GM12892 (cell line): ENCODE results near the gene CLDN4.

Experiments
- POLR2A ChIP-seq: IDR thresholded peaks from 2 replicates; pipeline ENCODE4 v1.6.1; 2011; ENCODE audit warnings: low read depth, low read length, control low read depth
- POLR2AphosphoS5 ChIP-seq: IDR thresholded peaks from 2 replicates; pipeline ENCODE4 v1.6.1; 2011; ENCODE audit warnings: low read depth, low read length, control low read depth

DNA sequence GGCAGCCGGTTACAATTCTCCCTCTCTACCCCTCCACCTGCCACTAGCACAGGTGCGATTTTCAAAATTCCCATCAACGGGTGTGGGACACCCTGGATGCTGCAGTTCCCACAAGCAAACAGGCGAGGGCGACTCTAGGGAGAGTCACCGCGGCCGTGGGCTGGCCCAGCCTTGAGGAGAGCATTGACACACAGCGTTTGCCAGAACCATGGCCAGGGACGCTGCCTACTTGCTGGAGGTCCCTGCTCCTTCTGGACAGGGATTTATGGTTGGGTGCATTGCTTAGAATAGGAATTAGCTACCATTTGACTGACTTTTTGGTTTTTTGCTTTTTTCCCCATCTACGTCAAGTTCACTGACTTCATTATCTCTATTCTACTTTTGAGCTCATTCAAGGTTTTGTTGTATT is 19.0 kb upstream of the CLDN4 start:
- TF ChIP-seq POLR2A (no peak), POLR2AphosphoS5 (no peak)
